M059J (cell line): Measurements from ENCODE around the gene NUDT9. TPM values are rescaled to one million over a fixed set of nuclear protein-coding genes. Genes with fewer than 3 reads are reported as not detected.

Experiments
- DNase-seq: peaks from one replicate; pipeline ENCODE4 v3.0.0-alpha.2; 2012; ENCODE audit warnings: low read depth
- total RNA-seq: library from RNA; depleted of rRNA; stranded (reverse); fragments of >200 nt; shearing (Covaris generic); gene quantifications from 2 replicates; pipeline ENCODE4 v1.2.3, GENCODE V29; 2014; rRNA removed

The NUDT9 gene
- total RNA-seq, 1 experiment from 2014 or later: 10.6 TPM

- DNase-seq: peak; percentile 80
These were observed 84.8 kb downstream of the NUDT9 start for GRCh38 chr4:87506974-87507701.

Other genes starting within 250 kb of the NUDT9 start
- 4.6 and 6.5 TPM in 2 replicates for gene KLHL8, start 202.0 kb upstream of the NUDT9 start, total RNA-seq
- 0.10 TPM in 1 of 2 replicates, not detected in the other for gene HSD17B13, start 99.7 kb upstream of the NUDT9 start, total RNA-seq
- 19.1 and 26.1 TPM in 2 replicates for gene HSD17B11, start 31.4 kb upstream of the NUDT9 start, total RNA-seq
- gene SPARCL1, start 106.8 kb downstream of the NUDT9 start, total RNA-seq: 0.07 and 0.37 TPM in 2 replicates
- not detected in 2 replicates for gene DSPP, start 186.0 kb downstream of the NUDT9 start, total RNA-seq
- gene DMP1, start 227.7 kb downstream of the NUDT9 start, total RNA-seq: not detected in 2 replicates